Transverse colon (tissue), 4 donors: ENCODE results near the gene STK24. TPM values are rescaled to one million over a fixed set of nuclear protein-coding genes. Genes with fewer than 3 reads are reported as not detected.

ENCODE experiments used
- DNase-seq: peaks from one replicate; pipeline ENCODE4 v3.0.0-alpha.2; 2019
- H3K27ac ChIP-seq, 4 donors: fragments of 200-600 bp; sonication (generic); 2 replicates each; pipeline ENCODE4 v1.5.1; 2016 to 2018; ENCODE audit warnings: inconsistent platforms in 4 of 4
- H3K27me3 ChIP-seq: fragments of 200-600 bp; sonication (generic); 2 replicates; pipeline ENCODE4 v1.5.1; 2017; ENCODE audit warnings: inconsistent platforms
- H3K36me3 ChIP-seq, 4 donors: fragments of 200-600 bp; sonication (generic); 2 replicates each; pipeline ENCODE4 v1.5.1; 2017 to 2019; ENCODE audit warnings: inconsistent platforms in 4 of 4
- H3K4me1 ChIP-seq, 4 donors: fragments of 200-600 bp; sonication (generic); 2 replicates each; pipeline ENCODE4 v1.5.1; 2017 to 2020; ENCODE audit warnings: inconsistent platforms in 4 of 4
- H3K4me3 ChIP-seq, 4 donors: fragments of 200-600 bp; sonication (generic); 1 replicate in 1 of 4; 2 replicates in 3 of 4; pipeline versions ENCODE4 v1.5.1 to v1.6.1; 2017 to 2019; ENCODE audit warnings: inconsistent platforms in 4 of 4
- H3K9me3 ChIP-seq, 2 donors: fragments of 200-600 bp; sonication (generic); 2 replicates each; pipeline ENCODE4 v1.5.1; 2017 to 2019; ENCODE audit warnings: inconsistent platforms in 2 of 2
- EP300 ChIP-seq: sonication (generic); formaldehyde crosslinking; IDR thresholded peaks from one replicate; pipeline ENCODE4 v1.6.1; 2017; ENCODE audit warnings: antibody characterized with exemption, low read depth
- POLR2A ChIP-seq: fragments of 450-650 bp; IDR thresholded peaks from one replicate; pipeline ENCODE4 v1.6.1; 2016; ENCODE audit warnings: antibody characterized with exemption, mild to moderate bottlenecking, moderate library complexity
- POLR2AphosphoS5 ChIP-seq, 3 donors: sonication (generic); formaldehyde crosslinking; IDR thresholded peaks; one replicate each; pipeline ENCODE4 v1.6.1; 2016; ENCODE audit warnings: antibody characterized with exemption in 3 of 3
- WGBS, 2 donors: methylation state at CpG; one replicate each; pipeline ENCODE4 v1.1.5; 2018; ENCODE audit warnings: low coverage in 1 of 2; 5-methylcytosine and 5-hydroxymethylcytosine counted together
- in situ Hi-C, 4 donors: fragments of 200-750 bp; cut with MboI; loops; one replicate each; pipeline versions ENCODE4 v1.15.0 to v1.15.1; 2017; ENCODE audit warnings: low sequenced_read_pairs in 3 of 4, low pct_ligation_motif_present in 1 of 4, low pct_unique_long_range_greater_than_20kb in 1 of 4
- intact Hi-C: fragments of 100-400 bp; cut with DNase I; formaldehyde crosslinking; loops from one replicate; pipeline ENCODE4 v1.15.1; 2023; ENCODE audit warnings: low total_unique reads
- total RNA-seq, 4 donors: library from RNA; depleted of rRNA; stranded (reverse); fragments of >200 nt; gene quantifications; one replicate each; pipeline ENCODE4 v1.1.0, GENCODE V29; 2016
- TF ChIP-seq, protein P1 (sequence below), 5 experiments: fragments of 200-600 bp in 3 of 5; fragments of 450-650 bp in 2 of 5; sonication (generic) in 3 of 5; IDR thresholded peaks; 1 replicate in 2 of 5; 2 replicates in 3 of 5; pipeline ENCODE4 v1.5.1; 2016 to 2017; ENCODE audit warnings: antibody characterized with exemption in 5 of 5, inconsistent platforms in 3 of 5, mild to moderate bottlenecking in 2 of 5, moderate library complexity in 1 of 5

Gene STK24
- total RNA-seq, 4 donors from 2014 or later, result 87.2 to 152 (median 131) TPM

DNA sequence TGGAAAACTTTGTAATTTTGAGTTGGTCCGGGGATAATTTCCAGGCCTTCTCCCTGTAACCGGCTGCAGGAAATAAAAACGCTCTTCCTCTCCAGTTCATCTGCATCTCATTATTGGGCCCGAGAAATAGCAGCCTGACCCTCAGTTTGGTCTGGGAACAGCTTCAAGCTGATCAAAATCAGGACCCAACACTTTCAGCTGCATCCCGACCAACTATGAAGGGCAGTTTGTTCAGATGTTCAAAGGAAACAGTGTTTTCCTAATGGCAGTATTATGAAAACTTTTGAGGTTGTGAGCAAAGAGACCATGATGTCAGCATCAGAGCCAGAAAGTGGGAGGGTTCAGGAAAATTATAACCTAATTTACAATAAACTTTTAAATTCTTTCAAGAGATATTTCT is 35.7 kb downstream of the STK24 start:
- Histone ChIP-seq H3K27ac (peak overlapping the region; percentile 40 to 67 (median 50)), H3K4me3 (no peak overlapping the region), H3K4me1 (peaks cover 36 to 83% (median 45%) of the 10 kb centered on the region in 4 donors), H3K36me3 (no peaks in the 10 kb centered on the region), H3K9me3 (no peaks in the 10 kb centered on the region), H3K27me3 (no peaks in the 10 kb centered on the region)
- in situ Hi-C loops, result no loop called here
- TF ChIP-seq POLR2AphosphoS5 (IDR thresholded peaks at IDR 0.05) (no peak), POLR2A (no peak), EP300 (no peak)
- TF ChIP-seq, protein P1, sequence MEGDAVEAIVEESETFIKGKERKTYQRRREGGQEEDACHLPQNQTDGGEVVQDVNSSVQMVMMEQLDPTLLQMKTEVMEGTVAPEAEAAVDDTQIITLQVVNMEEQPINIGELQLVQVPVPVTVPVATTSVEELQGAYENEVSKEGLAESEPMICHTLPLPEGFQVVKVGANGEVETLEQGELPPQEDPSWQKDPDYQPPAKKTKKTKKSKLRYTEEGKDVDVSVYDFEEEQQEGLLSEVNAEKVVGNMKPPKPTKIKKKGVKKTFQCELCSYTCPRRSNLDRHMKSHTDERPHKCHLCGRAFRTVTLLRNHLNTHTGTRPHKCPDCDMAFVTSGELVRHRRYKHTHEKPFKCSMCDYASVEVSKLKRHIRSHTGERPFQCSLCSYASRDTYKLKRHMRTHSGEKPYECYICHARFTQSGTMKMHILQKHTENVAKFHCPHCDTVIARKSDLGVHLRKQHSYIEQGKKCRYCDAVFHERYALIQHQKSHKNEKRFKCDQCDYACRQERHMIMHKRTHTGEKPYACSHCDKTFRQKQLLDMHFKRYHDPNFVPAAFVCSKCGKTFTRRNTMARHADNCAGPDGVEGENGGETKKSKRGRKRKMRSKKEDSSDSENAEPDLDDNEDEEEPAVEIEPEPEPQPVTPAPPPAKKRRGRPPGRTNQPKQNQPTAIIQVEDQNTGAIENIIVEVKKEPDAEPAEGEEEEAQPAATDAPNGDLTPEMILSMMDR (IDR thresholded peaks at IDR 0.05), result no peak
- intact Hi-C loops, result no loop called here
- no peak for DNase-seq
- WGBS, 2 donors, result 63 to 100% methylated on average over 1 to 5 of the region's 5 CpGs

DNA sequence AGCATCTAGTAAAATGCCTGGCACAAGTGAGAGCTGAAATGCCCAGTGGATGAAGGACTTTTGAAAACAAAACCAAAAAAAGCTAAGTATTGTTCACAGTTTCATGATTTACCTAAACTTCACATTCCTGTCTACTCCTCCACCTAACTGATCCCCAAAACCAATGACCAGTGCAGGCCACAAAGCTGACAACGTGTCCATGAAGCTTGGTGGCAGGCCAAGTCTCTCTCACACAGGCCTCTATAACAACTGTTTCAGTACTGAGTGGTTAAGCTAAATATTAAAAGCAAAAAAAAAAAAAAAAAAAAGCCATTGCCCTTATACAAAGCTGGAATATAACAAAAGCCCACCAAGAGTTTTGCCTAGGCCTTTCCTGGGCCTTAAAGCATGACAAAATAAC is 36.4 kb downstream of the STK24 start:
- DNase-seq, result no peak
- Histone ChIP-seq H3K27ac (peak overlapping the region; percentile 40 to 67 (median 50)), H3K4me1 (peaks cover 38 to 87% (median 49%) of the 10 kb centered on the region in 4 donors), H3K4me3 (no peak overlapping the region), H3K27me3 (no peaks in the 10 kb centered on the region), H3K36me3 (no peaks in the 10 kb centered on the region), H3K9me3 (no peaks in the 10 kb centered on the region)
- in situ Hi-C loops, result no loop called here
- WGBS, 2 donors, result 27 to 60% methylated on average over 1 of the region's 1 CpG
- TF ChIP-seq, protein P1 (IDR thresholded peaks at IDR 0.05), result no peak
- no peak for TF ChIP-seq POLR2A
- intact Hi-C loops, result no loop called here

DNA sequence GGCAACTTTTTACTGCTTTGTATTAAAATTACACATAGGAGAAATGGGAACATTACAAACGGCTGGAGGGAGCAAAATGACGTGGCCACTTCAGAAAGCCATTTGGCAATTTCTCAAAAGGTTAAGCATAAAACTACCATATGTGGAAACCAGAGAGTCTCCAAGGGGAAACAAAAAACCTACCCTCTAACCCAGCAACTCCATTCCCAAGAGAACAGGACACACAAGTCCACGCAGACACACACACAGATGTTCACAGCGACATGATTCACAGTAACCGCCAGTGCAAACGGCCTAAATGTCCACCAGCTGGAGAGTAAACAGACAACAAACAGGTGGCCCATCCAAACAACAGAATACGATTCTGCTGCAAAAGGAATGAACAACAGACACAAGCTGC is 37.2 kb downstream of the STK24 start:
- Histone ChIP-seq H3K27ac (no peak overlapping the region), H3K9me3 (no peaks in the 10 kb centered on the region), H3K4me3 (no peak overlapping the region), H3K27me3 (no peaks in the 10 kb centered on the region), H3K36me3 (no peaks in the 10 kb centered on the region), H3K4me1 (peaks cover 39 to 85% (median 49%) of the 10 kb centered on the region in 4 donors)
- no peak for TF ChIP-seq POLR2AphosphoS5 (IDR thresholded peaks at IDR 0.05)
- no peak for TF ChIP-seq POLR2A
- TF ChIP-seq, protein P1 (IDR thresholded peaks at IDR 0.05), result no peak
- no peak for TF ChIP-seq EP300
- WGBS, 2 donors, result 65 to 83% methylated on average over 5 to 7 of the region's 7 CpGs
- DNase-seq, result no peak
- in situ Hi-C loops (no loop called here), intact Hi-C loops (no loop called here)

DNA sequence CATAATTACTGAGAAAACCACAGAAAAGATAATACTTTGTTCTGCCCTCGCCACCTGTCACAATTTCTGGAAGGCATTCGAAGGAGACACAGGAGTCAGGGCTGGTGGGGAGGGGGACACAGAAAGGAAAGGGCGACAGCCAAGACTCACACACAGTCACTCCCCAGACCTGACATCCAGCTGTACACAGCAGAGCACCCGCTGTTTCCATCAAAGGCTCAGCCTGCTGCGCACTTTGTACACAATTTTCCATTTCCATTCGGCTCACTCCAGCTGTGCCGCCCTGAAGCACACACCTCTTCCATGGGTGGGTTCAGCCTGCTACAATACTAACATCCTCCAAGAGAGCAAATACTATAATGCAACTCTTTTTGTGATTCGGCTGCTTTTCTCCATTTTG is 38.0 kb downstream of the STK24 start:
- no peaks in the 10 kb centered on the region for H3K9me3 ChIP-seq
- intact Hi-C loops, result no loop called here
- in situ Hi-C loops, result no loop called here
- WGBS, 2 donors, result 91% methylated on average over 7 to 8 of the region's 8 CpGs
- no peak for TF ChIP-seq POLR2AphosphoS5 (IDR thresholded peaks at IDR 0.05)
- no peak for TF ChIP-seq EP300
- TF ChIP-seq, protein P1 (IDR thresholded peaks at IDR 0.05), result no peak
- TF ChIP-seq POLR2A, result no peak
- H3K27me3 ChIP-seq, result no peaks in the 10 kb centered on the region
- peaks cover 31 to 84% (median 41%) of the 10 kb centered on the region in 4 donors for H3K4me1 ChIP-seq
- H3K4me3 ChIP-seq, result no peak overlapping the region
- DNase-seq, result no peak
- no peak overlapping the region for H3K27ac ChIP-seq
- H3K36me3 ChIP-seq, result no peaks in the 10 kb centered on the region
